SH-SY5Y (cell line): ENCODE data around the gene SYNJ2.

Experiments
- GATA2 ChIP-seq: IDR thresholded peaks from 2 replicates; pipeline ENCODE4 v1.6.1; 2011; ENCODE audit warnings: mild to moderate bottlenecking, low read depth, low read length
- GATA3 ChIP-seq: IDR thresholded peaks from 2 replicates; pipeline ENCODE4 v1.6.1; 2011; ENCODE audit warnings: low read depth, mild to moderate bottlenecking, low read length, moderate library complexity

DNA sequence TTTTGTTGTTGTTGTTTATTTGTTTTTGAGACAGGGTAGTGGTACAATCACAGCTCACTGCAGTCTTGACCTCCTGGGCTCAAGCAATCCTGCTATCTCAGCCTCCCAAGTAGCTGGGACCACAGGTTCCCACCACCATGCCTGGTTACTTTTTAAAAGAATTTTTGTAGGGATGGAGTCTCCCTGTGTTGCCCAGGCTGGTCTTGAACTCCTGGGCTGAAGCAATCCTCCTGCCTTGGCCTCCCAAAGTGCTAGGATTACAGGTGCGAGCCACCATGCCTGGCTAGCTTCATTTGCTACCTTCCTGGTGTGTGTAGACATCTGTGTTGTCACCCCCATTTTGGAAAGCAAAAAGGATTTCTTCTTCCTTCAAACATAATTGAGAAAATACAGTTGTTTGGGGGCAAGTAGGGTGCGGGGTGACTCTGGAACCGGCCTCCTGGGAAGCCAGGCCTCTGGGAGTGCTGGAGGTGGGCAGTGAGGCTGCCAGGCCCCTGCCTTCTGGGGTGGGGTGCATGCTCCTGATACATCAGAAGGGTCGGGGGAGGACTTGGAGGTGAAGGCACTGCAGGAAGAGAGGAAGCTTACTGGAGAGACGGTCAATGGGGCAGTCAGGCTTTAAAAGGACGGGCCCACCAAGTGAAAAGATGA is 28.4 kb downstream of the SYNJ2 start:
- TF ChIP-seq GATA2 (no peak), GATA3 (no peak)
